Transverse colon (tissue), 4 donors: ENCODE results near the gene C2.

ENCODE experiments used
- EP300 ChIP-seq: sonication (generic); formaldehyde crosslinking; IDR thresholded peaks from one replicate; pipeline ENCODE4 v1.6.1; 2017; ENCODE audit warnings: antibody characterized with exemption, low read depth
- POLR2A ChIP-seq: fragments of 450-650 bp; IDR thresholded peaks from one replicate; pipeline ENCODE4 v1.6.1; 2016; ENCODE audit warnings: antibody characterized with exemption, mild to moderate bottlenecking, moderate library complexity
- POLR2AphosphoS5 ChIP-seq, 3 donors: sonication (generic); formaldehyde crosslinking; IDR thresholded peaks; one replicate each; pipeline ENCODE4 v1.6.1; 2016; ENCODE audit warnings: antibody characterized with exemption in 3 of 3
- TF ChIP-seq, protein P1 (sequence below), 5 experiments: fragments of 200-600 bp in 3 of 5; fragments of 450-650 bp in 2 of 5; sonication (generic) in 3 of 5; IDR thresholded peaks; 1 replicate in 2 of 5; 2 replicates in 3 of 5; pipeline ENCODE4 v1.5.1; 2016 to 2017; ENCODE audit warnings: antibody characterized with exemption in 5 of 5, inconsistent platforms in 3 of 5, mild to moderate bottlenecking in 2 of 5, moderate library complexity in 1 of 5

DNA sequence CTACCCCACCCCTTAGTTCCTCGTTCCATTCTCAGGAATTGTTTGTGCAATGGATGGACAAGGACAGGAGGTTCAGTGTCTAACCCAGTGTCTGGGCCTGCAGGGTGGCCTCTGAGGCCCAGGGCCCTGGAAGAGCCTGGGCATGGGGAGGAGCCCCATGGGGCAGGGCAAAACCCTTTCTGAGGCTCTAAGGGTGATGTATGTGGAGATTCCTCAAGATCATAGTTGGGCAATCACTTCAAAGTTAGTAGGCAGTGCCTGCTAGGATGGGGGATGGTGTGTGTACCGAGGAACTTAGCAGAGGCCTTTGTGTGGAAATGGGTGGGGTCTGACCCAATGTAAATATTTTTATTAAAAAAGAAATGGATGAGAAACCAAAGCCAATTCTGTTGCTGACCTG, 6.7 kb upstream of the C2 start:
- TF ChIP-seq, protein P1, sequence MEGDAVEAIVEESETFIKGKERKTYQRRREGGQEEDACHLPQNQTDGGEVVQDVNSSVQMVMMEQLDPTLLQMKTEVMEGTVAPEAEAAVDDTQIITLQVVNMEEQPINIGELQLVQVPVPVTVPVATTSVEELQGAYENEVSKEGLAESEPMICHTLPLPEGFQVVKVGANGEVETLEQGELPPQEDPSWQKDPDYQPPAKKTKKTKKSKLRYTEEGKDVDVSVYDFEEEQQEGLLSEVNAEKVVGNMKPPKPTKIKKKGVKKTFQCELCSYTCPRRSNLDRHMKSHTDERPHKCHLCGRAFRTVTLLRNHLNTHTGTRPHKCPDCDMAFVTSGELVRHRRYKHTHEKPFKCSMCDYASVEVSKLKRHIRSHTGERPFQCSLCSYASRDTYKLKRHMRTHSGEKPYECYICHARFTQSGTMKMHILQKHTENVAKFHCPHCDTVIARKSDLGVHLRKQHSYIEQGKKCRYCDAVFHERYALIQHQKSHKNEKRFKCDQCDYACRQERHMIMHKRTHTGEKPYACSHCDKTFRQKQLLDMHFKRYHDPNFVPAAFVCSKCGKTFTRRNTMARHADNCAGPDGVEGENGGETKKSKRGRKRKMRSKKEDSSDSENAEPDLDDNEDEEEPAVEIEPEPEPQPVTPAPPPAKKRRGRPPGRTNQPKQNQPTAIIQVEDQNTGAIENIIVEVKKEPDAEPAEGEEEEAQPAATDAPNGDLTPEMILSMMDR (IDR thresholded peaks at IDR 0.05) = no peak
- no peak for TF ChIP-seq POLR2AphosphoS5 (IDR thresholded peaks at IDR 0.05)
- no peak for TF ChIP-seq POLR2A
- no peak for TF ChIP-seq EP300
